GM18498 (cell line): Measurements from ENCODE around the gene HES4.

Experiments used
- ATAC-seq: cut with Tn5 transposase; IDR thresholded peaks from one replicate; pipeline ENCODE4 v1.9.1; 2021; ENCODE audit warnings: mild to moderate bottlenecking, moderate library complexity; ENCODE audit not compliant: unreplicated experiment

The HES4 gene

GRCh38 chr1:953524-954320 lies 46.2 kb downstream of the HES4 start:
- ATAC-seq = no peak

GRCh38 chr1:952603-953002 lies 47.3 kb downstream of the HES4 start:
- ATAC-seq = no peak

- no peak for ATAC-seq
These were observed 47.7 kb downstream of the HES4 start for GRCh38 chr1:952201-952600.

- no peak for ATAC-seq
These were observed 48.5 kb downstream of the HES4 start for GRCh38 chr1:951364-951763.

GRCh38 chr1:950881-951280 lies 49.0 kb downstream of the HES4 start:
- ATAC-seq = no peak

- no peak for ATAC-seq
These were observed 49.6 kb downstream of the HES4 start for GRCh38 chr1:950268-950667.
